Sigmoid colon (tissue), 4 donors: ENCODE measurements around the gene RAD52.

Experiments used
- EP300 ChIP-seq, 4 donors: sonication (generic); formaldehyde crosslinking; IDR thresholded peaks; one replicate each; pipeline ENCODE4 v1.6.1; 2017; ENCODE audit warnings: antibody characterized with exemption in 4 of 4
- POLR2A ChIP-seq, 2 donors: fragments of 450-650 bp; IDR thresholded peaks; one replicate each; pipeline ENCODE4 v1.6.1; 2016; ENCODE audit warnings: antibody characterized with exemption in 2 of 2, mild to moderate bottlenecking in 2 of 2, moderate library complexity in 2 of 2
- POLR2AphosphoS5 ChIP-seq, 4 donors: sonication (generic); formaldehyde crosslinking; IDR thresholded peaks; one replicate each; pipeline ENCODE4 v1.6.1; 2017; ENCODE audit warnings: antibody characterized with exemption in 4 of 4
- TF ChIP-seq, protein P1 (sequence below), 4 experiments: fragments of 450-650 bp in 3 of 4; fragments of 200-600 bp in 1 of 4; IDR thresholded peaks; one replicate each; pipeline ENCODE4 v1.5.1; 2016 to 2019; ENCODE audit warnings: antibody characterized with exemption in 4 of 4, mild to moderate bottlenecking in 3 of 4, moderate library complexity in 2 of 4

DNA sequence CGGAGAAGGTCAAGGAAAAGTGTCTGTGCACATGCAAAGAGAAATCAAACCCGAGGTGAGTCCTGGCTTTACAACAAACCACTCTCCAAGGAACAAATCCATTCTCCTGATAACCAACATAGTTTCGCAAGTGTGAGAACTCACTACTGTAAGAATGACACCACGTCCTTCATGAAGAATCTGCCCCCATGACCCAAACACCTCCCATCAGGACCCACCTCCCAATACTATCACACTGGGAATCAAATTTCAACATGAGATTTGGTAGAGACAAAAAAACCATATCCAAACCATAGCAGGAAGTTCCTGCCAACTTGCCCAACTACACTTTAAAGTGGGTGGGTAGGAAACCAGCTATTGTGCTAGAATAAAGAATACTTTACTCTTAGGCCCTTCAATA, 39.2 kb upstream of the RAD52 start:
- TF ChIP-seq EP300 (IDR thresholded peaks at IDR 0.05) (no peak), POLR2AphosphoS5 (IDR thresholded peaks at IDR 0.05) (no peak), POLR2A (IDR thresholded peaks at IDR 0.05) (no peak)
- TF ChIP-seq, protein P1, sequence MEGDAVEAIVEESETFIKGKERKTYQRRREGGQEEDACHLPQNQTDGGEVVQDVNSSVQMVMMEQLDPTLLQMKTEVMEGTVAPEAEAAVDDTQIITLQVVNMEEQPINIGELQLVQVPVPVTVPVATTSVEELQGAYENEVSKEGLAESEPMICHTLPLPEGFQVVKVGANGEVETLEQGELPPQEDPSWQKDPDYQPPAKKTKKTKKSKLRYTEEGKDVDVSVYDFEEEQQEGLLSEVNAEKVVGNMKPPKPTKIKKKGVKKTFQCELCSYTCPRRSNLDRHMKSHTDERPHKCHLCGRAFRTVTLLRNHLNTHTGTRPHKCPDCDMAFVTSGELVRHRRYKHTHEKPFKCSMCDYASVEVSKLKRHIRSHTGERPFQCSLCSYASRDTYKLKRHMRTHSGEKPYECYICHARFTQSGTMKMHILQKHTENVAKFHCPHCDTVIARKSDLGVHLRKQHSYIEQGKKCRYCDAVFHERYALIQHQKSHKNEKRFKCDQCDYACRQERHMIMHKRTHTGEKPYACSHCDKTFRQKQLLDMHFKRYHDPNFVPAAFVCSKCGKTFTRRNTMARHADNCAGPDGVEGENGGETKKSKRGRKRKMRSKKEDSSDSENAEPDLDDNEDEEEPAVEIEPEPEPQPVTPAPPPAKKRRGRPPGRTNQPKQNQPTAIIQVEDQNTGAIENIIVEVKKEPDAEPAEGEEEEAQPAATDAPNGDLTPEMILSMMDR (IDR thresholded peaks at IDR 0.05) = no peak
